HCT116 (cell line): ENCODE data around the gene CRIM1.

Experiments
- EZH2 ChIP-seq: fragments of 200-600 bp; sonication (generic); IDR thresholded peaks from 2 replicates; pipeline ENCODE4 v1.6.1; 2017; ENCODE audit warnings: antibody characterized with exemption, mixed run types
- POLR2A ChIP-seq: IDR thresholded peaks from 2 replicates; pipeline ENCODE4 v1.7.0; 2011; ENCODE audit warnings: borderline replicate concordance; ENCODE audit not compliant: insufficient read depth, insufficient read length; ENCODE audit errors: extremely low read depth
- TF ChIP-seq, protein P1 (sequence below): IDR thresholded peaks from 2 replicates; pipeline ENCODE4 v1.6.1; 2011; ENCODE audit warnings: mild to moderate bottlenecking, low read length, moderate library complexity; ENCODE audit not compliant: insufficient replicate concordance; ENCODE audit errors: extremely low read depth
- TF ChIP-seq, protein P2 (sequence below), 3 experiments: fragments of 200-600 bp in 1 of 3; sonication (generic) in 1 of 3; IDR thresholded peaks in 2 of 3; conservative IDR thresholded peaks in 1 of 3; 2 replicates each; pipeline ENCODE4 v1.5.1; 2012 to 2017; ENCODE audit warnings: low read depth in 2 of 3, low read length in 2 of 3, antibody characterized with exemption in 1 of 3, borderline replicate concordance in 1 of 3, control low read depth in 1 of 3, mild to moderate bottlenecking in 1 of 3, mixed read lengths in 1 of 3, mixed run types in 1 of 3, moderate library complexity in 1 of 3; ENCODE audit not compliant: insufficient read depth in 1 of 3

DNA sequence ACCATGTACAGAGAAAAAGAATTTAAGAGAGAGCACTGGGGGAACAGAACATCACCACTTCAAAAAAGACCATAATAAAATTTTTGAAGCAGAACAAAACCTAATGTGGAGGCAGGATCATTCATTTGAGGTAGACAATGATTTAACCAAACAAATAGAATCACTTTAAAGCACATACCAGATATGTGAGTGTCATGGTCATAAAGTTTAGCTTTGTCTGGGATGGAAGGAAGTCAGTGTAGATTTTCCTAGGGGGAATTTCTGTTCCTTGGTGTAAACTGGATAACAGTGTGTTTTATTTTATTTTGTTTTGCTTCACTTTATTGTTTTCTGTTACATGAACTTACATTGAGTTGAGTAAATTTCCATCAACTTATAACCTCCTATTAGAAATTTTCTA, 120.8 kb downstream of the CRIM1 start:
- TF ChIP-seq EZH2 (no peak), POLR2A (no peak)
- TF ChIP-seq, protein P1, sequence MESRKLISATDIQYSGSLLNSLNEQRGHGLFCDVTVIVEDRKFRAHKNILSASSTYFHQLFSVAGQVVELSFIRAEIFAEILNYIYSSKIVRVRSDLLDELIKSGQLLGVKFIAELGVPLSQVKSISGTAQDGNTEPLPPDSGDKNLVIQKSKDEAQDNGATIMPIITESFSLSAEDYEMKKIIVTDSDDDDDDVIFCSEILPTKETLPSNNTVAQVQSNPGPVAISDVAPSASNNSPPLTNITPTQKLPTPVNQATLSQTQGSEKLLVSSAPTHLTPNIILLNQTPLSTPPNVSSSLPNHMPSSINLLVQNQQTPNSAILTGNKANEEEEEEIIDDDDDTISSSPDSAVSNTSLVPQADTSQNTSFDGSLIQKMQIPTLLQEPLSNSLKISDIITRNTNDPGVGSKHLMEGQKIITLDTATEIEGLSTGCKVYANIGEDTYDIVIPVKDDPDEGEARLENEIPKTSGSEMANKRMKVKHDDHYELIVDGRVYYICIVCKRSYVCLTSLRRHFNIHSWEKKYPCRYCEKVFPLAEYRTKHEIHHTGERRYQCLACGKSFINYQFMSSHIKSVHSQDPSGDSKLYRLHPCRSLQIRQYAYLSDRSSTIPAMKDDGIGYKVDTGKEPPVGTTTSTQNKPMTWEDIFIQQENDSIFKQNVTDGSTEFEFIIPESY, result no peak
- TF ChIP-seq, protein P2, sequence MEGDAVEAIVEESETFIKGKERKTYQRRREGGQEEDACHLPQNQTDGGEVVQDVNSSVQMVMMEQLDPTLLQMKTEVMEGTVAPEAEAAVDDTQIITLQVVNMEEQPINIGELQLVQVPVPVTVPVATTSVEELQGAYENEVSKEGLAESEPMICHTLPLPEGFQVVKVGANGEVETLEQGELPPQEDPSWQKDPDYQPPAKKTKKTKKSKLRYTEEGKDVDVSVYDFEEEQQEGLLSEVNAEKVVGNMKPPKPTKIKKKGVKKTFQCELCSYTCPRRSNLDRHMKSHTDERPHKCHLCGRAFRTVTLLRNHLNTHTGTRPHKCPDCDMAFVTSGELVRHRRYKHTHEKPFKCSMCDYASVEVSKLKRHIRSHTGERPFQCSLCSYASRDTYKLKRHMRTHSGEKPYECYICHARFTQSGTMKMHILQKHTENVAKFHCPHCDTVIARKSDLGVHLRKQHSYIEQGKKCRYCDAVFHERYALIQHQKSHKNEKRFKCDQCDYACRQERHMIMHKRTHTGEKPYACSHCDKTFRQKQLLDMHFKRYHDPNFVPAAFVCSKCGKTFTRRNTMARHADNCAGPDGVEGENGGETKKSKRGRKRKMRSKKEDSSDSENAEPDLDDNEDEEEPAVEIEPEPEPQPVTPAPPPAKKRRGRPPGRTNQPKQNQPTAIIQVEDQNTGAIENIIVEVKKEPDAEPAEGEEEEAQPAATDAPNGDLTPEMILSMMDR (IDR thresholded peaks at IDR 0.05 in 2 of 3, conservative IDR thresholded peaks at IDR 0.05 in 1 of 3; ENCODE audit: borderline replicate concordance in 1 of 3, insufficient read depth in 1 of 3, low read depth in 2 of 3, low read length in 2 of 3), result no peak
